Endothelial cell (in vitro differentiated cells): Measurements from ENCODE around the gene RNF144A. TPM values are rescaled to one million over a fixed set of nuclear protein-coding genes. Genes with fewer than 3 reads are reported as not detected.

Source experiments
- DNase-seq: peaks from one replicate; pipeline ENCODE4 v3.0.0; 2021; ENCODE audit warnings: low spot score
- H3K27ac Mint-ChIP-seq: one replicate; pipeline ENCODE4 v1.8.0; 2021; ENCODE audit warnings: mixed read lengths, inconsistent platforms; ENCODE audit not compliant: unreplicated experiment
- H3K27me3 Mint-ChIP-seq: one replicate; pipeline ENCODE4 v1.8.0; 2021; ENCODE audit warnings: mild to moderate bottlenecking, moderate library complexity, mixed read lengths, inconsistent platforms; ENCODE audit not compliant: unreplicated experiment
- H3K36me3 Mint-ChIP-seq: one replicate; pipeline ENCODE4 v1.8.0; 2021; ENCODE audit warnings: mild to moderate bottlenecking, low read depth, mixed read lengths, inconsistent platforms; ENCODE audit not compliant: unreplicated experiment
- H3K4me1 Mint-ChIP-seq: one replicate; pipeline ENCODE4 v1.8.0; 2021; ENCODE audit warnings: mild to moderate bottlenecking, mixed read lengths, inconsistent platforms; ENCODE audit not compliant: unreplicated experiment
- H3K4me3 Mint-ChIP-seq: one replicate; pipeline ENCODE4 v1.8.0; 2021; ENCODE audit warnings: mild to moderate bottlenecking, mixed read lengths, inconsistent platforms; ENCODE audit not compliant: unreplicated experiment
- H3K9me3 Mint-ChIP-seq: one replicate; pipeline ENCODE4 v1.8.0; 2021; ENCODE audit warnings: mixed read lengths, inconsistent platforms; ENCODE audit not compliant: unreplicated experiment
- CTCF ChIP-seq: fragments of 200-600 bp; sonication (generic); IDR thresholded peaks from one replicate; pipeline ENCODE4 v1.5.0; 2021; ENCODE audit warnings: antibody characterized with exemption; ENCODE audit not compliant: unreplicated experiment
- total RNA-seq: library from RNA; stranded (reverse); fragmentation: NEBNext Ultra II Directional; extraction: Animal tissue kit (Norgen Biotek cat#: 25700); gene quantifications from one replicate; pipeline ENCODE4 v1.2.1, GENCODE V29; 2021; ENCODE audit not compliant: unreplicated experiment

RNF144A gene
- total RNA-seq, 1 donor from 2014 or later, result 81.3 TPM

GRCh38 chr2:7044253-7045250, 127.3 kb downstream of the RNF144A start:
- no peaks in the 10 kb centered on the region for H3K9me3 Mint-ChIP-seq
- DNase-seq, result peak; percentile 66
- H3K27ac Mint-ChIP-seq, result no peak overlapping the region
- peaks cover 22% of the 10 kb centered on the region for H3K36me3 Mint-ChIP-seq
- no peak overlapping the region for H3K4me3 Mint-ChIP-seq
- TF ChIP-seq CTCF, result peak; percentile 91
- H3K27me3 Mint-ChIP-seq, result peaks cover 11% of the 10 kb centered on the region
- peaks cover 19% of the 10 kb centered on the region for H3K4me1 Mint-ChIP-seq

DNA sequence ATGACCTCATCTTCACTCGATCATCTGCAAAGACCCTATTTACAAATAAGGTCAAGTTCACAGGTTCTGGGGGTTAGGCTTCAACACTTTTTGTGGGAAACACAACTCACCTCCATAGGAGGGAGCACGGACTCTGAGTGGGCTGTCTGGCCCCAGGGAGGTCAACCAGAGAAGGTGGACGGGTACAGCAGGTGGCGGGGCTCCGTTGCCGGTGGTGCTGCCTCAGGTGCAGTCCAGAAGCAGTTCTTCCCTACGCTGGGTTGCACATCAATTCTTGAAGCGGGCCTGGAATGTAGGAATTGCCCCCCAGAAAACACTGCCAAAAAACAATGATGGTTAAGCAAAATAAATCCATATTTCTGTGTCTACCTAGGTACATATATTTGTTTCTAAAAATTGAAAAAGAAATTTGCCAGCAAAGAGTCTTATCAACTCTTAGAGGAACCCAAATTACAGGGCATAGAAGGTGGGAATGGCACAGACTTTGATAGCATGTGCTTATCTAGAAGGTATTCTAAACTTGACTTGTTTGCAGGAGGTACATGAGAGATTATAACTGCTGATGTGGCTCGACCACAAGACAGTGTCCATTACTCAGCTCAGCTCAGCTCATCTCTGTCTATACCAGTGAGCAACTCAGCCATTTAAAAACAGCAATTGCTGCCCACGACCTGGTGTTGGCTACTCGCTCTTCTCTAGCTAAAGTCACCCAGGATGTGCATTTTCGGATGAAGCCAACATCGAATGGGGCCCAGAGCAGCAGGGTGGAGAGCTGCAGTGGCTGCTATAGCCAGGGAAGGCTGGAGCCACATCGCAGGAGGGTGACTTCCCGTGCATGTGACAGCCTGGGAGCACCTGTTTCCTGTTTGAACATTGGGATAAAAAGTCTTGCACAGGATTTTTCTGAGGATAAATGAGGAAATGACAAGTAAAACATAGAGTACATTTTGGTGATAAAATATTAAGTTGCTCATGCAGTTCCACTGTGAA, 128.7 kb downstream of the RNF144A start:
- H3K36me3 Mint-ChIP-seq, result peaks cover 22% of the 10 kb centered on the region
- TF ChIP-seq CTCF, result no peak
- no peak overlapping the region for H3K4me3 Mint-ChIP-seq
- no peak for DNase-seq
- no peak overlapping the region for H3K27ac Mint-ChIP-seq
- peaks cover 11% of the 10 kb centered on the region for H3K27me3 Mint-ChIP-seq
- H3K9me3 Mint-ChIP-seq, result no peaks in the 10 kb centered on the region
- peaks cover 19% of the 10 kb centered on the region for H3K4me1 Mint-ChIP-seq

DNA sequence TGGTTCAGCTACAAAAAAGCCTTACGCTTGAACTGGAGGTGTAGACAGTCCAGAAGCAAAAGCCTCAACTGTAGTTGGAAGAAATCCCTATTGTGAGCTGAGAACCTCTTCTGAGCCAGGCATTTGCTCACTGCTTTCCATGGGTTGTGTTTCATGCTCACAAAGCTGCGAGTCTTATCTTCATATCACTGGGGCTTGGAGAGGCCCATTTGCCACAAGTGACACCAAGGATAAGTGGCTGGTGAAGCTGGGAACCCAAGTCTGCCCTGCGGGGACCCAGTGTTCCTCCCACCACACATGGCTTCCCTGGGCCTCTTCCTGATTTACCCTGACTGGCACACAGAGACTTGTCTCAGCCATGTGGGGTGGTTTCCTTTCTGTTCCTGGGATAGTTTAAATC, 130.4 kb downstream of the RNF144A start:
- H3K4me3 Mint-ChIP-seq, result peak overlapping the region; percentile 37
- peaks cover 14% of the 10 kb centered on the region for H3K27me3 Mint-ChIP-seq
- TF ChIP-seq CTCF, result no peak
- H3K9me3 Mint-ChIP-seq, result no peaks in the 10 kb centered on the region
- no peak overlapping the region for H3K27ac Mint-ChIP-seq
- peaks cover 19% of the 10 kb centered on the region for H3K4me1 Mint-ChIP-seq
- no peak for DNase-seq
- H3K36me3 Mint-ChIP-seq, result peaks cover 21% of the 10 kb centered on the region

DNA sequence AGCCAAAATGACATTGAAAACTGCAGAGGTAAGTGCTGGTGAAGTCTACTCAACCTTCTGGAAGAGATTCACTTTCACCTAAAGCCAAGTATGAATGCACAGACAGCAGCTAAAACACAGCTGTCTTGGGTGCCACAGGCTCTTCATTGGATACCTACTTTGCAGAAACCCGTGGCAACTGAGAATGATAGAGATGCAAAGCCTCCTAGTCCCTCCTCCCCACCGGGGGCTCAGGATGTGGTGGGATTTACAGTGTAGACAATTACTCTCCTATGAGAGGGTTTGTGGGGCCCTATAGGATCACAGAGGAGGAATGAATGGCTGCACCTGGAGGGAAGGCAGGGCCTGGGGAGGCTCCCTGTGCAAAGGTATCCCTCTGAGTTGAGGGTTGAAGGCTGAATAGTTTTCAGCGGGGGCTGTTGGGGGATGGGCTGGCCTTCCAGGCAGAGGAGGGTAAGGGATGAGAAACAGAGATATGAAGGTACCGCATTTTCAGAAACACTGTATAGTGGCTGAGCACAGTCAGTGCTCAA, 131.6 kb downstream of the RNF144A start:
- Mint-ChIP-seq H3K36me3 (peaks cover 21% of the 10 kb centered on the region), H3K4me1 (peaks cover 19% of the 10 kb centered on the region), H3K27ac (no peak overlapping the region), H3K4me3 (no peak overlapping the region), H3K27me3 (peaks cover 14% of the 10 kb centered on the region), H3K9me3 (no peaks in the 10 kb centered on the region)
- TF ChIP-seq CTCF, result no peak
- DNase-seq, result no peak
